Stimulated activated naive CD4-positive, alpha-beta T cell treated with Interleukin-2 at 50 U/mL for 16 hours (primary cell): ENCODE measurements around the gene SPSB3.
"Not testable (repeated sequence)": the region's sequence is repeated elsewhere in the genome, so short reads cannot be mapped to it uniquely, and the experiment has no call there.

Experiments used
- DNase-seq: peaks from one replicate; lab custom pipeline; 2025; lab: John Stamatoyannopoulos, UW

Gene SPSB3

GRCh38 chr16:1741553-1742165 is 40.7 kb downstream of the SPSB3 start:
- DNase-seq: no peak

GRCh38 chr16:1740781-1741490 is 41.4 kb downstream of the SPSB3 start:
- no peak for DNase-seq

DNA sequence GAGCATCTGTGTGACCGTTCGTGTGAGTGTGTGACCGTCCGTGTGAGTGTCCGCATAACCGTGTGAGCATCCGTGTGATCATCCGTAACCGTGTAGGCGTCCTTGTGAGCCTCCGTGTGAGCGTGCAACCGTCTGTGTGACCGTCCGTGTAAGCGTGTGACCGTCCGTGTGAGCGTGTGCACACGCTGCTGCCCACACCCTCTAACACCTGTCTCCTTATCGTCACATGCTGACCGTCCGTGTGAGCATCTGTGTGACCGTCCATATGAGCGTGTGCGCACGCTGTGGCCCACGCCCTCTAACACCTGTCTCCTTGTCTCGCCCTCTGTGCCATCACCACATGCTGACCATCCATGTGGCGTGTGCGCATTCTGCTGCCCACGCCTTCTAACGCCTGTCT is 42.1 kb downstream of the SPSB3 start:
- DNase-seq: no peak

DNA sequence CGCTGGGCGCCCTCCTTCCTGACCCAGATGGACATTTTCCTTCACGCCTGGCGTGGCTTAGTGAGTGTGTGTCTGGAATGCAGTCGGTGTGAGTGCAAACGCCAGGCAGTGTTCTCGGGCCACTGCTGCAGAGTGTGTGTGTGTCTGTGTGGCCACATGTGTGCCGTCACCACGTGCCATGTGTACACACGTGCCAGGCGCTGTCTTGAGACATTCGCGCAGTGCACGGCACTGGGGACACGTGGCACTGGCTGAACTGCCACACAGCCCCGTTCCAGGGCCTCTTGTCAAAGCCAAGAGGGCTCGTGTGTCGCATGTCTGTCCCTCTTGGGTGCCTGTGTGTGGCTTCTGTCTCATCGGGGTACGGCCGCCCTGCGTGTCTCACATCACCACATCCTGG is 47.6 kb downstream of the SPSB3 start:
- no peak for DNase-seq

GRCh38 chr16:1734123-1734522 is 48.2 kb downstream of the SPSB3 start:
- DNase-seq: no peak

DNA sequence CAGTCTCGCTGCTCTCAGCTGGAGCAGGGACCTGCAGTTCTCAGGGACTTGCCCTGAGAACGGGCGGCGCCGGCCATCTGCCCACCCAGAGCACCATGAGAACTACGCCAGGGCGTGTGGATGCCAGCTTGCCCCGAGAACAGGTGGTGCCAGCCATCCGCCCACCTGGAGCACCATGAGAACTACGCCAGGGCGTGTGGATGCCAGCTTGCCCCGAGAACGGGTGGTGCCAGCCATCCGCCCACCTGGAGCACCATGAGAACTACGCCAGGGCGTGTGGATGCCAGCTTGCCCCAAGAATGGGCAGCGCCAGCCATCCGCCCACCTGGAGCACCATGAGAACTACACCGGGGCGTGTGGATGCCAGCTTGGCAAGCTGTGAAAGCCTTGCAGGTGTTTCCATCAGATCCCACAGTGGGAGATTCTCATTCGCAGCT is 49.8 kb downstream of the SPSB3 start:
- not testable (repeated sequence) for DNase-seq

GRCh38 chr16:1732071-1732470 is 50.3 kb downstream of the SPSB3 start:
- DNase-seq: no peak

DNA sequence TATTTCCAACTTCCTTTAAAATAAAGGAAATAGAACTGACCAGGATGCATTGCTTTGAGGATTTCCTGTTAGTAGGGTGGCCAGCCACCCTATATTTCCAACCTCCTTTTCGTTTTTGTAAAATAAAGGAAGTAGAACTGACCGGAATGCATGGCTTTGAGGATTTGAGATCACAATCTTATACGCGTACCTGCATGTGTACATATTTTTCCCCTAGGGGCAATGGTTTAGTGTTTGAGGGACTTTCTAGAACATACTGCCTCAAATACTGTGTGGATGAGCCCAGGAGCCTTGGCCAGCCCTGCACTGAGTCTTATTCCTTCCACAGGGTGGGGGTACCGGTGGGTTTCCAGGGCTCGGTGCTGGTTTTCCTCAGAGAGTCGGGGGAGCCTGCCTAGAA is 50.8 kb downstream of the SPSB3 start:
- DNase-seq: no peak

GRCh38 chr16:1731073-1731472 is 51.3 kb downstream of the SPSB3 start:
- no peak for DNase-seq

DNA sequence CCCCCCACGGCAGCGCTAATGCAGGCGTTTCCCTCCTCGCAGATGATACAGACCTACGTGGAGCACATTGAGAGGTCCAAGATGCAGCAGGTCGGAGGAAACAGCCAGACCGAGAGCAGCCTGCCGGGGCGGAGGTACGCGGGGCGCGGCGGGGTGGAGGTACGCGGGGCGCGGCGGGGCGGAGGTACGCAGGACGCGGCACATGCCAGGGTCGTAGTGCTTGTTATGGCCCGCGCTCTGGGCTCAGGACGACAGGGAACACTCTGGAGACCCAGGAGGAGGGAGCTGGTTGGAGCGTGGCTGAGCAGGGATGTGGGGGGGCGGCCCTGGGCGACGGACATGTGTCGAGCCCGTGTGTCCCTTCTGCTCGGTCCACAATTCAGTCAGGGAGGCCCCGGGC is 52.9 kb downstream of the SPSB3 start:
- no peak for DNase-seq

DNA sequence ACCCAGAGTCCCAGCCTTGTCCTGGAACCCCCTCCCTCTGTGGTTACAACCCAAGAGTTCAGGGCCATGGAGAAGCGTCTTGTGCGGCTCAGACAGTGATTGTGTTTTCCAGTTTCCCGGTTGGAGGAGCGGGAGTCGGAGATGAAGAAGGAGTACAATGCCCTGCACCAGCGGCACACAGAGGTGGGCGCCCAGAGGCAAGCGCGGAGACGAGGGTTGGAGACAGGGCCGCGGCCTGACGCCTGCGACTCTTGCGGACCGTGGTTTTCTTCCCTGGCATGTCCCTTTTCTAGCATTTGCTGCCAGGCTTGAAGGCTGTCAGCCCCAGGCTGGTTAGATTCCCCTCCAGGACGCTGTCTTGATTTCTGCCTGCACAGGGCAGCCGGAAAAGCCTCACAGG is 53.3 kb downstream of the SPSB3 start:
- DNase-seq: no peak

DNA sequence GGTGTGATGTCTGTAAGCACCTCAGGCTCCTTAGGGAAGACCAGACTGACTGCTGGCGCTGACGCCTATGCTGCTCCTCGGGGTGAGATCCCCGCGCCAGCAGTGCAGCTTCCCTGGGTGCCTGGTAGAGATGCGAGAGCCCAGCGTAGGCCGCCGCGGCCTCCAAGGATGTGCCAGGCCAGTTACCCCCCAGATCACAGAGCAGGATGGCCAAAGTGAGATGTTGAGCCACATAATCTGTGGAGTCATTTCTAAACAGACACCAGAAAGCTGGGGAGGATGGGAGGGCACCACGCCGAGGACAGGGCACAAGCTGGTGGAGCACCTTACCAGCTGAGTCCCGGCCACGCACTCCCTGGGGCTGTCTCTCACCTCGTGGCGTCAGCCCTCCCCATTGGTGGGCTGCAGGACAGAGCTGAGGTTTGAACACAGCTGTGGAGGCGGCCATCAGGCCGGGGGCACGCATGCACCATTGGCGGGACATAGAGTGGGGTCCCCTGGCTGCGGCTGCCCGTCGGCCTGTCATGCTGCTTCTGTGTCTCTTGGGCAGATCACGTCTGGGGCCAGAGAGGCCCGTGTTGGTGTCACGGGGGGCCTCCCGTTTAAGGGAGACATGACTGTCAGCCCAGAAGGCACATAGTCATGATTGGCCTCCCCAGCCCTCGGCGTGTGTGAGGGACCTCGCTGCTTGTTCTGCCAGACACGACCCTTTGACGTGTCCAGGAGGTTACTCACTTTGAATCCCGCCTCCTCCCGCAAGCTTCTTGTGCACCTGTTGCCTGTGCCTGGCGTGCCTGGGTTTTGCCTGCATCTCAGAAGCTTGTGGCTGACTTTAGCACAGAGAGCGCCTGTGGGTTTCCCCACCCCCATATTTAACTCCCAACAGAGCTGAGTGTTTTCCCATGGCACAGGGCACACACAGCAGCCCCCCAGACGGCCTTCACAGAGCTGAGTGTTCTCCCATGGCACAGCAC is 54.4 kb downstream of the SPSB3 start:
- no peak for DNase-seq
